IPS-18a (cell line): Measurements from ENCODE around the gene MYOCD.

ENCODE experiments used
- H3K27ac ChIP-seq: one replicate; pipeline ENCODE4 v1.5.1; 2013; ENCODE audit warnings: low read length
- H3K27me3 ChIP-seq: one replicate; pipeline ENCODE4 v1.6.1; 2013; ENCODE audit warnings: mild to moderate bottlenecking, low read length; ENCODE audit not compliant: control insufficient read depth, insufficient read depth
- H3K36me3 ChIP-seq: one replicate; pipeline ENCODE4 v1.6.1; 2013; ENCODE audit warnings: low read depth, low read length; ENCODE audit not compliant: control insufficient read depth
- H3K4me1 ChIP-seq: one replicate; pipeline ENCODE4 v1.6.1; 2013; ENCODE audit warnings: low read depth, low read length; ENCODE audit not compliant: control insufficient read depth
- H3K4me3 ChIP-seq: one replicate; pipeline ENCODE4 v1.5.1; 2013; ENCODE audit warnings: low read length
- H3K9ac ChIP-seq: one replicate; pipeline ENCODE4 v1.6.1; 2013; ENCODE audit warnings: mild to moderate bottlenecking, low read length, moderate library complexity
- H3K9me3 ChIP-seq: one replicate; pipeline ENCODE4 v1.6.1; 2013; ENCODE audit warnings: low read depth, low read length; ENCODE audit not compliant: control insufficient read depth

The MYOCD gene

DNA sequence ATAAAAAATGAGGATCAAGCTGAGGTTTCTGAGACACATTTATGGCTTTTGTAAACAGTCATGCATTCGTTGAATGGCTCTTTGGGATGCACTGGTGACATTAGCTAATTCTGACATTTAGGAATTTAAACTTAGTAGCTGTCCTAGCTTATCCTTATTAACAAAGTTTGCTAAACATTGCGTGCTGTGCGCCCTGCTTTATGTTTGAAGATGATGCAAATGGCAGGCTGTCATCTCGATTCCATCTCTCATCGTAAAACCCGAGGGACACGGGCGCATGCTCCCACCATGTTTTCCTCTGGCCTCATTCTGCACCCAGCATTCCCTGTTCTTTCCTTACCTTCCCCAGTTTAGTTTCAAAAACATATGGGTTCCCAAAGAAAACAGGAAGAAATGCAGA is 69.8 kb downstream of the MYOCD start:
- no peaks in the 10 kb centered on the region for H3K9me3 ChIP-seq
- H3K27ac ChIP-seq, result no peak overlapping the region
- H3K27me3 ChIP-seq, result no peaks in the 10 kb centered on the region
- H3K4me3 ChIP-seq, result no peak overlapping the region
- H3K36me3 ChIP-seq, result no peaks in the 10 kb centered on the region
- H3K9ac ChIP-seq, result no peak overlapping the region
- peaks cover 9% of the 10 kb centered on the region for H3K4me1 ChIP-seq

DNA sequence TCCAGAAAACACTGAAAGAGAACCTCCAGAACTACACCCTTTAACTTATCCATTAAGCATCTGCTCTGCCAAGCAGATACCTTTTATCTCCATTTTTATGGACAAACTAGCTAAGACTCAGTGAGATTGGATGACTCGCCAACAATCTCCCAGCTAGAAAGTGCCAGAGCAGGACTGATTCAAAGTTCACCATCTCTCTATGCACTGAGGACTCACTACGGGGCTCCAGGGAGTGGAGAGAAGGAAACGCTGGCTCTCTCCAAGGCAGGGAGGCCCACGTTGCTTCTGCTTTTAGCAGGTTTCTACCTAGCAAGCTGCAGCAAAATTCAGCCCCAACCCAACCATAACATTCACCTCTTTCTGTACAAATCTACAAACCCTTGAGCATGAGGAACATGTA is 70.8 kb downstream of the MYOCD start:
- Histone ChIP-seq H3K9me3 (no peaks in the 10 kb centered on the region), H3K27me3 (no peaks in the 10 kb centered on the region), H3K4me3 (no peak overlapping the region), H3K36me3 (no peaks in the 10 kb centered on the region), H3K27ac (no peak overlapping the region), H3K9ac (no peak overlapping the region), H3K4me1 (no peaks in the 10 kb centered on the region)

DNA sequence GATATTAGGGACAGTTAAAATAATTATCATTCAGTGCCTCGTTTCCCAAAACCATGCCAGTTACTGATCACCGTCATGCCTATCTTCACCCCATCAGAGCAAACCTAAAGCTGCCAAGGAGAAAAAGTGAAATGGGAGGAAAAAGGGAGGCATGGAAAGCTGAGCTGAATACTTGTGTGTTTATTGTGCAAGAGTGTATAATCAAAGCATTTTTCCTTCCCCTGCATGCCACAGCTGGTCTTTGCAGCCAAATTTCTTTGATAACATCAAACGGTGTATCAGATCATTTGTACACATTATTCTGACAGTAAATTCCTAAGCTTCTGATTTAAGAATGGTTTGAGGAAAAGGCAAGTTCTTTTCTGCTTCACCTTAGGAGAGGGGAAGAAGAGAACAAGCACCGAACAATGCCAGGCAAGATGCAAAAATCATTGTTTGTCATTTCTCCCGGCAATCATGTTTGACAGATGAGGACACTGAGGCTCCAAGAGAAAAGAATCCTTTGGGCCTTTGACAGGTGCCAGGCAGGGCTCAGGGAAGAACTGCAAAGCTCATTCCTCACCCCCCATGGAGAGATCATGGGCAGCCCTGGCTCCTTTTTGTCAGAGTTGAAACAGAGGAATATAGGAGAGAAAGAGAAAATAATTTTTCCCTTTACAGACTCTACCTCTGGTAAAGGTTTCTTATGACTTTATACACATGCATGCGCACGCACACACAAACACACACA is 72.2 kb downstream of the MYOCD start:
- Histone ChIP-seq H3K36me3 (no peaks in the 10 kb centered on the region), H3K27me3 (no peaks in the 10 kb centered on the region), H3K4me3 (no peak overlapping the region), H3K27ac (no peak overlapping the region), H3K4me1 (no peaks in the 10 kb centered on the region), H3K9me3 (no peaks in the 10 kb centered on the region), H3K9ac (no peak overlapping the region)

DNA sequence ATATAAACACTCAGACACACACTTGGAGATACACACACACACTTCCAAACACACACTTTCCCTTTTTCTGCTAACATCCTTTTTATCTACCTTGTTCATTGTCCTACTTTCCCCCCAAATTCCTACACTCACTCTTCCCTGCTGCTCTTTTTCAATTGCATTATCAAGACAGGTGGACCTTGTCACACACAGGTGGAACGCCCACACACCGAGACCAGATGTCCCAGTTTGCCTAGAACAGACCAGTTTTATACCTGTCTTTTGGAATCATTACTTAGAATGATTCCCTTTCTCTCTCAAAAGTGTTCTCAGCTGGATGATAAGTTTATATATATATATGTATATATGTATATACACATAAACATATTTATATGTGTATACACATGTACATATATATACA is 72.9 kb downstream of the MYOCD start:
- H3K4me3 ChIP-seq, result no peak overlapping the region
- no peaks in the 10 kb centered on the region for H3K36me3 ChIP-seq
- H3K4me1 ChIP-seq, result no peaks in the 10 kb centered on the region
- H3K27ac ChIP-seq, result no peak overlapping the region
- H3K27me3 ChIP-seq, result no peaks in the 10 kb centered on the region
- H3K9ac ChIP-seq, result no peak overlapping the region
- H3K9me3 ChIP-seq, result no peaks in the 10 kb centered on the region

DNA sequence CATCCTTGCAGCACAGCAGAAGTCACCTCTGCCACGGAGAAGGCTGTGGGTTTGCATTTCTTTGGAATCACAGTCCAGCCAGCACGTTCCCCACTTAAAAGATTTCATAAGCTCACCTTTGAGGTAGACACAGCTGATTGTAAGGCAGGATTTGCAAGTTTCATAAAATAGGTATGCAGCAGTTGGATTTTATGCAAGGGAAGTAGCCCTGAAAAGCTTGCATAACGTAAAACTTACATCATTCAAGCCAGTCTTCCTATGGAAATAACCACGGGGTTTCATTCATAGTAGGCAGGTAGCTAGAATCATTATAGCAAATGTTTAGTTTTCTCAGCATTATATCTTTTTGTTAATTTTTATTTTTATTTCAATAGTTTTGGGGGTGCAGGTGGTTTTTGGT is 73.8 kb downstream of the MYOCD start:
- Histone ChIP-seq H3K27ac (no peak overlapping the region), H3K27me3 (no peaks in the 10 kb centered on the region), H3K4me1 (no peaks in the 10 kb centered on the region), H3K9ac (no peak overlapping the region), H3K9me3 (no peaks in the 10 kb centered on the region), H3K4me3 (no peak overlapping the region), H3K36me3 (no peaks in the 10 kb centered on the region)

DNA sequence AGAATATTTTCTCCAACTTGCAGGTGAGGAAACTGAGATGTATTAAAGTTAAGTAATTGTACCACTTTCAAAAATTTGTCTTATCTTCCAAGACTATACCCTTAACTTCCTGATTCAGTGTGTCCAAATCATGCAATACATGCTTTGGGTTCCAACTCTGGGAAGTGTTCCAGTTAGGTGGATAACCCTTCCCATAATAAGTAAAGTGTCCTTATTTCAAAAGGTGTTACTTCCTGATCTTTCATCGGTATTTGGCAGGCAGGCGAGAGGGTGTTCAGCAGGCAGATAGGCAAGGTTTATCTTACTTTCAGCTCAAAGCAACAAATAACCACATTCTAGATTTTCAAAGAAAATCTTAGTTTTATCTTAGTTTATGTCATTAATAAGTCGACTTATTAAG is 77.4 kb downstream of the MYOCD start:
- Histone ChIP-seq H3K4me1 (no peaks in the 10 kb centered on the region), H3K27me3 (no peaks in the 10 kb centered on the region), H3K27ac (no peak overlapping the region), H3K36me3 (no peaks in the 10 kb centered on the region), H3K4me3 (no peak overlapping the region), H3K9me3 (no peaks in the 10 kb centered on the region), H3K9ac (no peak overlapping the region)

DNA sequence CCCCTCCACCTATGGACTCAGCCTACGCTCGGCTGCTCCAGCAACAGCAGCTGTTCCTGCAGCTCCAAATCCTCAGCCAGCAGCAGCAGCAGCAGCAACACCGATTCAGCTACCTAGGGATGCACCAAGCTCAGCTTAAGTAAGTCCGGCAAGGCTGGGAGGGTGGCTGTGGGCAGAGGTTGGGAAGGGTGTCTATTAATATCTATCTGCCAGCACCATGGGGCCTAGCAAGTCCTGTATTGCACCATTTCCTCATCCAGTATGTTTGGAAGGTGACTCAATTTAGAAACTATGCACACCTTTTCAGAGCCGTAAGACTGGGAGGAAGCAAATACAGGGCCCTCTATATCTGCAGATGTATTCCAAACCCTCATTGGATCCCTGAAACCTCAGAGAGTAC is 78.6 kb downstream of the MYOCD start:
- H3K27ac ChIP-seq, result no peak overlapping the region
- no peak overlapping the region for H3K4me3 ChIP-seq
- H3K36me3 ChIP-seq, result no peaks in the 10 kb centered on the region

DNA sequence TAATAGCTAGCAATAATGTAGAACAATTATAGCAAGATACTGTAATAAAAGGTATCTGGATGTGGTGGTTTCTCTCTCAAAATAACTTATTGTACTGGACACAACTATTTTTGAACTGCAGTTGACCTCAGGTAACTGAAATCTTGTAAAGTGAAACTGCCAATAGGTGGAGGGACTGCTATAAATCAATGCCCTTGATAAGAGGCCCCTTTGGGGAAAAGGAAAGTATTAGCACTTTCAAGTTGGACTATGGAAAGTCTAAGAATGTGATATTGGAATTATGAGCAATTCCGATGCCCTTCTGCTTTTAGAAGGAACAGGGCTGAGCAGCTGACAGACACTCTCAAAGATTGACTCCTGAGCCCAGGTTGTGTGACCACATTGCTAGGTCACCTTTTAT is 79.1 kb downstream of the MYOCD start:
- Histone ChIP-seq H3K9me3 (no peaks in the 10 kb centered on the region), H3K27ac (no peak overlapping the region), H3K4me3 (no peak overlapping the region), H3K4me1 (no peaks in the 10 kb centered on the region), H3K36me3 (no peaks in the 10 kb centered on the region), H3K27me3 (no peaks in the 10 kb centered on the region), H3K9ac (no peak overlapping the region)

More for the DNA sequence above, 78.6 kb downstream of the MYOCD start:
- Histone ChIP-seq H3K9ac (no peak overlapping the region), H3K4me1 (no peaks in the 10 kb centered on the region), H3K27me3 (no peaks in the 10 kb centered on the region), H3K9me3 (no peaks in the 10 kb centered on the region)

DNA sequence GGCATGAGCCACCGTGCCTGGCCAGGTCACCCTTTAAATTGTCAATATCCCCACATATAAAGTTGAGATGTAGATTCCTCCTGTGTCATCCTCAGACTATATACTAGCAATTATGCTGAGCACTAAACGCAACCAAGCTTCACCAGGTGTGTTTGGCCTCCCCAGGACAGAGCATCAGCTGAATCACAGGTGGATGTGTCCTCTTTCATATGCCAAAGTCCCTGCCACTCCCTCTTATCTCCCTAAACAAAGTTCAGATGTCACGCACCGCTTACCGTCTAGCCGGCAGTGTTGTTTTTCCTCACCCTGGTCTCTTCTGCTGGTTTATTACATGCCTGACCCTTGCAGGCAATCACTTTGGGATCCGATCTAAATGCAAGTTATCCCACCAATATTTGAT is 79.8 kb downstream of the MYOCD start:
- Histone ChIP-seq H3K36me3 (no peaks in the 10 kb centered on the region), H3K9me3 (no peaks in the 10 kb centered on the region), H3K4me1 (no peaks in the 10 kb centered on the region), H3K27ac (no peak overlapping the region), H3K9ac (no peak overlapping the region), H3K4me3 (no peak overlapping the region), H3K27me3 (no peaks in the 10 kb centered on the region)

DNA sequence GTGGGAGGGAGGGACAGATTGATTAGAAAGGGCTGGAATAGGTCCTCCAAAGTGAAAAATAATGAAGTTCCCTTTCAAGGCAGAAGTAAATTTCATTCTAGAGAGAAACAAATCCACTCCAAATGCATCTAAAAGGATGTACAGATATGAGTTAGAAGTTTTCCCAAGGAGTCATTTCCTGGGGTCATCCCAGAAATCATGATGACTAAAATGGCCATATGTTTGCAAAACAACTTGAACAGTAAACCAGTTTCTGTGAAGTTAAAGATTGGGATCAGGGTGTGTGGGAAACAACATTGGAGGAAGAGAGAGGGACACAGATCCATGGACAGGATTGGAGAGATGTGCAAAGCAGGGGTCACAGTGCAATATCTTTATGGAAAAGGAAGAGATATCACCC is 91.1 kb downstream of the MYOCD start:
- Histone ChIP-seq H3K27me3 (no peaks in the 10 kb centered on the region), H3K4me3 (no peak overlapping the region), H3K36me3 (no peaks in the 10 kb centered on the region), H3K27ac (no peak overlapping the region), H3K9ac (no peak overlapping the region), H3K4me1 (no peaks in the 10 kb centered on the region), H3K9me3 (no peaks in the 10 kb centered on the region)

DNA sequence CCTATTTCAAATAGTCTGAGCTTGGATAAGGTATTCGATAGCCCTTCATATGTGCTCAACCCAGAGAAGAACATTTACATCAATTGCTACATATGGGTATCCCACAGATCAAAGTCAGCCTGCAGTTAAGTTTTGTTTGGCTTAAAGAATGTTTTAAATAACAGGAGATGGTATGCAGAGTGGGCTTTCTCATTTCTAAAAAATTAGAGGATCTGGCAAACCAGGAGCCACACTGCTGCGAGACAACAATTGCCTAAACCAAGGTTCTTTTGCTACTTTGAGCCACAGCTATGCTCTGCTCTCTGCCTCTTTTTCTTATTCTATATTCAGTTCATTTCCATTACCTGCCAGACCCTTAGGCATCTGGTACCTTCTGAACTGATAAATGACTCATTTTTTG is 93.4 kb downstream of the MYOCD start:
- H3K36me3 ChIP-seq, result no peaks in the 10 kb centered on the region
- H3K4me3 ChIP-seq, result no peak overlapping the region
- no peaks in the 10 kb centered on the region for H3K4me1 ChIP-seq
- no peaks in the 10 kb centered on the region for H3K9me3 ChIP-seq
- no peak overlapping the region for H3K27ac ChIP-seq
- H3K9ac ChIP-seq, result no peak overlapping the region
- H3K27me3 ChIP-seq, result no peaks in the 10 kb centered on the region

DNA sequence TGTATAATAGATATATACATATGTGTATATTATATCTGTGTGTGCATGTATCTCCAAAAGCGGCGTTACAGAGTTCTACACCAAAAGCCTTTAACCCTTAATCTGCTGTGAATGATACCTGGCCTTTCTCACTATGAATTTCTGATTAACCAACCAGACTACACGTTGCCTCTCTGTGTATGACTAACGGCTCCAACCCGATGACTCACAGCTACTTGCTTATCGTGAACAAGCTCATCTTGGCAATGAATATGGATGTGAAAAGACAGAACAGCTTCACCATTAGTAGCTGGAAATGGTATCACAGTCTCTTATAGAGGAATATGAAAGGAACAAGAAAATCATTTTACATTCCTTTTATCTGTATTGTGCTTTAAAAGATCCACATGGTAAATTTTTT is 99.9 kb downstream of the MYOCD start:
- Histone ChIP-seq H3K9me3 (no peaks in the 10 kb centered on the region), H3K4me3 (no peak overlapping the region), H3K4me1 (no peaks in the 10 kb centered on the region), H3K27me3 (no peaks in the 10 kb centered on the region), H3K9ac (no peak overlapping the region), H3K36me3 (no peaks in the 10 kb centered on the region), H3K27ac (no peak overlapping the region)
